Measurements from ENCODE around the gene CMTM7. TPM values are rescaled to one million over a fixed set of nuclear protein-coding genes. Genes with fewer than 3 reads are reported as not detected.
A peak's percentile ranks its signal among the peaks of the same experiment; 100 is the strongest.

Gene CMTM7
- polyA plus RNA-seq, 1 of the 3 experiments (the other 2 are of a cell fraction), result 50.1 TPM

DNA sequence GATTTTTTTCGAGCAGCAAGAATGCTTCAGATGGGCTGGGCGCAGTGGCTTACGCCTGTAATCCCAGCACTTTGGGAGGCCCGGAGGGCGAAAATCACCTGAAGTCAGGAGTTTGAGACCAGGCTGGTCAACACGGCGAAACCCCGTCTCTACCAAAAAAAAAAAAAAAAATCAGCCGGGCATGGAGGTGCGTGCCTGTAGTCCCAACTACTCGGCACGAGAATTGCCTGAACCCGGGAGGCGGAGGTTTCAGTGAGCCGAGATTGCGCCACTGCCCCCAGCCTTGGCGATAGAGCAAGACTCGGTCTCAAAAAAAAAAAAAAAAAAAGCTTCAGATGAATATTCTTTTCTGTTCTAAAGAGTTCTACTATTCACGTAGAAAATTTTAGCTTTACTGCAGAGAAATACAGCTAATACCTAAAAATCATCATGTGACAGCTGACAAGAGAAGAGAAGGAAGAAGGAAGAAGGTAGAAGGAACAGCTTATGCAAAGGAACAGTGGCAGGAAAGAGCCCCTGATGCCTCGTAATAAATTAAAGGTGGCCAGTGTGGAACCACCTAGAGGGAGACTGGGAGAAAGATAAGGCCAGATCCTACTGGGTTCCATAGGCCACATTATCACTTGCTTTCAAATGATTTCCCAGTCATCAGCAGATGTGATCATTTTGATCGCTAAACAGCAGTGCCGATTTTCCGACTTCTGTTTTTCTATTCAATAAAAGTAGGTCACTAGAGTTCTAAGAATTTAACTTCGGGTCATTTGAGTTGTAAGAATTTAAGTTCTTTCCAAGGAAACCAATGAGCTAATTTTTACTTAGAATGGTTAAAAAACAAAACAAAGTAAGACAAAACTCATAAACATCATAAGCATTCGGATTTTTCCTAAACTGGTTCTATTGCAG is 109.5 kb downstream of the CMTM7 start:
- peaks cover 13% of the 10 kb centered on the region for H3F3A ChIP-seq (replicated peaks; ENCODE audit: insufficient read depth)
- peak overlapping the region; percentile 86 for H3K4me2 ChIP-seq
- CTCF ChIA-PET, result interaction anchor here (1.0 to 2.9 kb wide), 5 partner anchors 9 to 205 kb away, joined by 3 to 10 read pairs (median 4); no protein-coding TSS in a partner anchor
- WGBS (ENCODE audit: low lambda C conversion rate), result 76% methylated on average over 25 of the region's 25 CpGs
- no peaks in the 10 kb centered on the region for H3K27me3 ChIP-seq (ENCODE audit: insufficient read depth)
- H3K9ac ChIP-seq, result peak overlapping the region; percentile 91
- H3K36me3 ChIP-seq (replicated peaks in 1 of 2; ENCODE audit: control insufficient read depth in 1 of 2, insufficient read depth in 2 of 2, low read length in 1 of 2), result peaks cover 6 to 14% of the 10 kb centered on the region in 2 experiments
- H3K4me1 ChIP-seq (ENCODE audit: control insufficient read depth in 1 of 2, insufficient read depth in 2 of 2, low read depth in 1 of 2, low read length in 1 of 2), result peaks cover 0 to 10% of the 10 kb centered on the region in 2 experiments; a peak in 3 of 4 replicates
- peak overlapping the region; percentile 80; the same call in 1 of the 2 replicates for H2AFZ ChIP-seq (ENCODE audit: low read depth)
- H3K4me3 ChIP-seq (ENCODE audit: low read depth in 2 of 2, low read length in 1 of 2), result peak overlapping the region; percentile 80 to 94
- DNase-seq, result peak; percentile 14
- H4K20me1 ChIP-seq (ENCODE audit: insufficient read depth), result peaks cover 34% of the 10 kb centered on the region
- H3K9me2 ChIP-seq, result no peaks in the 10 kb centered on the region
- no peak for TF ChIP-seq RCOR1 (IDR thresholded peaks at IDR 0.05; ENCODE audit: low read length)
- TF ChIP-seq NFIC (IDR thresholded peaks at IDR 0.05; ENCODE audit: borderline replicate concordance), result no peak
- TF ChIP-seq MAX (IDR thresholded peaks at IDR 0.05; ENCODE audit: low read depth), result no peak
- no peak for TF ChIP-seq USF1 (IDR thresholded peaks at IDR 0.05; ENCODE audit: borderline replicate concordance, low read depth)
- no peak for TF ChIP-seq NRF1 (IDR thresholded peaks at IDR 0.05; ENCODE audit: low read depth, low read length)
- no peak for TF ChIP-seq TAF1 (IDR thresholded peaks at IDR 0.05; ENCODE audit: borderline replicate concordance, low read depth, low read length)
- no peak for TF ChIP-seq EZH2phosphoT487 (IDR thresholded peaks at IDR 0.05; ENCODE audit: borderline replicate concordance, low read depth)
- TF ChIP-seq YY1 (IDR thresholded peaks at IDR 0.05; ENCODE audit: low read depth), result no peak
- TF ChIP-seq MEF2A (IDR thresholded peaks at IDR 0.05; ENCODE audit: borderline replicate concordance, low read depth), result no peak
- TF ChIP-seq, protein P1, sequence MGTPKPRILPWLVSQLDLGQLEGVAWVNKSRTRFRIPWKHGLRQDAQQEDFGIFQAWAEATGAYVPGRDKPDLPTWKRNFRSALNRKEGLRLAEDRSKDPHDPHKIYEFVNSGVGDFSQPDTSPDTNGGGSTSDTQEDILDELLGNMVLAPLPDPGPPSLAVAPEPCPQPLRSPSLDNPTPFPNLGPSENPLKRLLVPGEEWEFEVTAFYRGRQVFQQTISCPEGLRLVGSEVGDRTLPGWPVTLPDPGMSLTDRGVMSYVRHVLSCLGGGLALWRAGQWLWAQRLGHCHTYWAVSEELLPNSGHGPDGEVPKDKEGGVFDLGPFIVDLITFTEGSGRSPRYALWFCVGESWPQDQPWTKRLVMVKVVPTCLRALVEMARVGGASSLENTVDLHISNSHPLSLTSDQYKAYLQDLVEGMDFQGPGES (IDR thresholded peaks at IDR 0.05; ENCODE audit: low read depth, low read length), result no peak
- no peak for TF ChIP-seq TEAD4 (IDR thresholded peaks at IDR 0.05; ENCODE audit: borderline replicate concordance, insufficient read depth)
- no peak for TF ChIP-seq GATA2 (CRISPR knock-in tag; IDR thresholded peaks at IDR 0.05)
- TF ChIP-seq SMC3 (IDR thresholded peaks at IDR 0.05; ENCODE audit: low read depth, low read length), result no peak
- no peak for TF ChIP-seq RXRA (IDR thresholded peaks at IDR 0.05; ENCODE audit: borderline replicate concordance, low read depth)
- no peak for TF ChIP-seq RFX5 (IDR thresholded peaks at IDR 0.05; ENCODE audit: low read length)
- no peak for TF ChIP-seq TCF12 (IDR thresholded peaks at IDR 0.05)
- H3K9me3 ChIP-seq, result no peaks in the 10 kb centered on the region
- POLR2A ChIA-PET, result interaction anchor here (0.6 kb wide), 1 partner anchor 9 kb away, joined by 4 read pairs; no protein-coding TSS in a partner anchor
- H3K79me2 ChIP-seq (ENCODE audit: insufficient read depth), result peaks cover 62% of the 10 kb centered on the region
- H3K27ac ChIP-seq (ENCODE audit: low read depth in 2 of 2, low read length in 1 of 2), result peak overlapping the region in 1 of 2 experiments; percentile 94; a peak in 2 of 4 replicates

All from SK-N-SH (cell line).